Astrocyte (in vitro differentiated cells and primary cell): Measurements from ENCODE around the gene BSCL2. TPM values are rescaled to one million over a fixed set of nuclear protein-coding genes. Genes with fewer than 3 reads are reported as not detected.
"Not testable (repeated sequence)": the region's sequence is repeated elsewhere in the genome, so short reads cannot be mapped to it uniquely, and the experiment has no call there.

Experiments used
- DNase-seq: peaks from one replicate; pipeline ENCODE4 v3.0.0-alpha.2; 2010; ENCODE audit warnings: low read depth
- FAIRE-seq: peaks from 2 replicates; lab custom pipeline; 2011; peaks lifted over from hg19 to GRCh38; lab: Jason Lieb, UNC
- H2AFZ ChIP-seq: 2 replicates; pipeline ENCODE4 v1.6.0; 2012; ENCODE audit warnings: low read depth, low read length, inconsistent platforms
- H3K27ac ChIP-seq: 2 replicates; pipeline ENCODE4 v1.5.1; 2011; ENCODE audit warnings: low read depth, low read length, inconsistent platforms
- H3K27me3 ChIP-seq: 2 replicates; pipeline ENCODE4 v1.6.0; 2011; ENCODE audit warnings: low read length, inconsistent platforms; ENCODE audit not compliant: insufficient read depth
- H3K36me3 ChIP-seq: 2 replicates; pipeline ENCODE4 v1.5.1; 2011; ENCODE audit warnings: low read length, inconsistent platforms; ENCODE audit not compliant: insufficient read depth
- H3K4me1 ChIP-seq: 2 replicates; pipeline ENCODE4 v1.5.1; 2011; ENCODE audit warnings: low read length, inconsistent platforms; ENCODE audit not compliant: insufficient read depth
- H3K4me2 ChIP-seq: 2 replicates; pipeline ENCODE4 v1.6.0; 2012; ENCODE audit warnings: low read length, inconsistent platforms
- H3K4me3 ChIP-seq: 2 replicates; pipeline ENCODE4 v1.5.1; 2011; ENCODE audit warnings: low read depth, mild to moderate bottlenecking, low read length, inconsistent platforms; ENCODE audit not compliant: insufficient read depth
- H3K79me2 ChIP-seq: 2 replicates; pipeline ENCODE4 v1.6.0; 2012; ENCODE audit warnings: mild to moderate bottlenecking, low read length, inconsistent platforms; ENCODE audit not compliant: insufficient read depth
- H3K9ac ChIP-seq: 2 replicates; pipeline ENCODE4 v1.6.0; 2012; ENCODE audit warnings: mild to moderate bottlenecking, low read length, inconsistent platforms
- H3K9me3 ChIP-seq: 2 replicates; pipeline ENCODE4 v1.5.1; 2012; ENCODE audit warnings: low read depth, mild to moderate bottlenecking, low read length, inconsistent platforms; ENCODE audit not compliant: insufficient read depth
- H4K20me1 ChIP-seq: 2 replicates; pipeline ENCODE4 v1.6.0; 2012; ENCODE audit warnings: low read length, inconsistent platforms; ENCODE audit not compliant: insufficient read depth
- H3K27ac Mint-ChIP-seq: one replicate; pipeline ENCODE4 v1.8.0; 2021; ENCODE audit warnings: mild to moderate bottlenecking, mixed read lengths; ENCODE audit not compliant: unreplicated experiment
- H3K27me3 Mint-ChIP-seq: one replicate; pipeline ENCODE4 v1.8.0; 2021; ENCODE audit warnings: low read depth, mixed read lengths; ENCODE audit not compliant: unreplicated experiment
- H3K36me3 Mint-ChIP-seq: one replicate; pipeline ENCODE4 v1.8.0; 2021; ENCODE audit warnings: low read depth, mixed read lengths; ENCODE audit not compliant: unreplicated experiment
- H3K4me1 Mint-ChIP-seq: one replicate; pipeline ENCODE4 v1.8.0; 2021; ENCODE audit warnings: low read depth, mixed read lengths; ENCODE audit not compliant: unreplicated experiment
- H3K4me3 Mint-ChIP-seq: one replicate; pipeline ENCODE4 v1.8.0; 2021; ENCODE audit warnings: mild to moderate bottlenecking, moderate library complexity, mixed read lengths; ENCODE audit not compliant: unreplicated experiment
- H3K9me3 Mint-ChIP-seq: one replicate; pipeline ENCODE4 v1.8.0; 2021; ENCODE audit warnings: mild to moderate bottlenecking, mixed read lengths; ENCODE audit not compliant: unreplicated experiment
- EZH2 ChIP-seq: IDR thresholded peaks from 2 replicates; pipeline ENCODE4 v1.6.1; 2012; ENCODE audit warnings: mild to moderate bottlenecking, low read length, inconsistent platforms; ENCODE audit not compliant: insufficient read depth
- total RNA-seq: library from RNA; stranded (reverse); gene quantifications from 2 replicates; pipeline ENCODE4 v1.2.1, GENCODE V29; 2021
- TF ChIP-seq, protein P1 (sequence below): IDR thresholded peaks from 2 replicates; pipeline ENCODE4 v1.5.1; 2011; ENCODE audit warnings: low read depth, mild to moderate bottlenecking, inconsistent platforms, low read length, moderate library complexity; ENCODE audit not compliant: insufficient read depth

Gene BSCL2
- total RNA-seq, 1 donor from 2014 or later, result 51.1 TPM

DNA sequence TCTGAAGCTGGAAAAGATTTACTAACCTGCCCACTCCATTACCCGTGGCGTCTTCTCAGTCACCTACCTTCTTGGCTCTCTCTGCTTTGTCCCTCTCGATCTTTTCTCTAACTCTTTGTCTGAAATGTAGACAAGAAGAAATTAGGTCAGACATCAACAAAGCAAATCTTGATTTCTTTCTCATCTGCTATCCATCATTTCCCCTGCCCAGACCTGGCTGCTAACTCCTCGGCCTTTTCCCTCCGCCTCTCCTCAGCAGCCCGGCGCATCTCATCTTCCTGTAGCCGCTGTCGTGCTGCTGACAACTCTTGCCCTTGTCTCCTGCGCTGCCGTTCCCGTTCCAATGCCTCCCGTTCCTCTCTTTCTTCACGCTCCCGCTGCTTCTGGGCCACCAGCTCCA, 29.5 kb downstream of the BSCL2 start:
- Mint-ChIP-seq H3K27me3 (no peaks in the 10 kb centered on the region), H3K4me3 (peak overlapping the region; percentile 88), H3K4me1 (peaks cover 15% of the 10 kb centered on the region), H3K36me3 (peaks cover 5% of the 10 kb centered on the region), H3K9me3 (no peaks in the 10 kb centered on the region), H3K27ac (peak overlapping the region; percentile 36)
- Histone ChIP-seq H3K79me2 (peaks cover 45% of the 10 kb centered on the region), H3K4me3 (peak overlapping the region; percentile 91), H2AFZ (no peak overlapping the region), H3K9me3 (no peaks in the 10 kb centered on the region), H3K4me1 (peaks cover 18% of the 10 kb centered on the region), H4K20me1 (peaks cover 4% of the 10 kb centered on the region), H3K27me3 (no peaks in the 10 kb centered on the region), H3K27ac (no peak overlapping the region), H3K36me3 (peaks cover 11% of the 10 kb centered on the region), H3K4me2 (peak overlapping the region; percentile 88), H3K9ac (peak overlapping the region; percentile 97)
- TF ChIP-seq, protein P1, sequence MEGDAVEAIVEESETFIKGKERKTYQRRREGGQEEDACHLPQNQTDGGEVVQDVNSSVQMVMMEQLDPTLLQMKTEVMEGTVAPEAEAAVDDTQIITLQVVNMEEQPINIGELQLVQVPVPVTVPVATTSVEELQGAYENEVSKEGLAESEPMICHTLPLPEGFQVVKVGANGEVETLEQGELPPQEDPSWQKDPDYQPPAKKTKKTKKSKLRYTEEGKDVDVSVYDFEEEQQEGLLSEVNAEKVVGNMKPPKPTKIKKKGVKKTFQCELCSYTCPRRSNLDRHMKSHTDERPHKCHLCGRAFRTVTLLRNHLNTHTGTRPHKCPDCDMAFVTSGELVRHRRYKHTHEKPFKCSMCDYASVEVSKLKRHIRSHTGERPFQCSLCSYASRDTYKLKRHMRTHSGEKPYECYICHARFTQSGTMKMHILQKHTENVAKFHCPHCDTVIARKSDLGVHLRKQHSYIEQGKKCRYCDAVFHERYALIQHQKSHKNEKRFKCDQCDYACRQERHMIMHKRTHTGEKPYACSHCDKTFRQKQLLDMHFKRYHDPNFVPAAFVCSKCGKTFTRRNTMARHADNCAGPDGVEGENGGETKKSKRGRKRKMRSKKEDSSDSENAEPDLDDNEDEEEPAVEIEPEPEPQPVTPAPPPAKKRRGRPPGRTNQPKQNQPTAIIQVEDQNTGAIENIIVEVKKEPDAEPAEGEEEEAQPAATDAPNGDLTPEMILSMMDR, result no peak
- TF ChIP-seq EZH2, result no peak
- FAIRE-seq (no peak), DNase-seq (no peak)

DNA sequence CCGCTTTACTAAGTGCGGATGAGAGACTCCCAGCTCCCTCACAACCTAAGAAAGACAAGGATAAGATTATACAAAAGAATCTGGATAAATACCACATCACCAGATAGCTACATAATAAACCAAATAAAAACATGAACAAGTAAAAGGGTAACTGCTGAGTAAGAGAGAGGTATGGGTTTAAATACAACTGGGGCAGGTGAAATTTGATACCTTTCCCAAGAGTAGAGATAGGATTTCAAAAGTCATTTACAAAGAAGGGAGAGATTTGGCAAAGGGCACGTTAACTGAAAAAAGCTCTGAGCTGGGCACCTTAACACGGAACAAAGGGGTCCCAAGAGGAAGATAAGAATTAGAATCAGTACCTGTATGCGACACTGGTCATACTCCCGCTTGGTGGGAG, 30.1 kb downstream of the BSCL2 start:
- Mint-ChIP-seq H3K27ac (peak overlapping the region; percentile 22), H3K36me3 (peaks cover 5% of the 10 kb centered on the region), H3K4me3 (peak overlapping the region; percentile 88), H3K9me3 (no peaks in the 10 kb centered on the region), H3K4me1 (peaks cover 15% of the 10 kb centered on the region), H3K27me3 (no peaks in the 10 kb centered on the region)
- Histone ChIP-seq H3K27ac (no peak overlapping the region), H2AFZ (no peak overlapping the region), H3K4me1 (peaks cover 18% of the 10 kb centered on the region), H4K20me1 (peaks cover 4% of the 10 kb centered on the region), H3K79me2 (peaks cover 51% of the 10 kb centered on the region), H3K9me3 (no peaks in the 10 kb centered on the region), H3K4me2 (no peak overlapping the region), H3K4me3 (no peak overlapping the region), H3K9ac (peak overlapping the region; percentile 97), H3K36me3 (peaks cover 11% of the 10 kb centered on the region), H3K27me3 (no peaks in the 10 kb centered on the region)
- TF ChIP-seq, protein P1, result no peak
- no peak for TF ChIP-seq EZH2
- no peak for FAIRE-seq
- DNase-seq, result no peak

DNA sequence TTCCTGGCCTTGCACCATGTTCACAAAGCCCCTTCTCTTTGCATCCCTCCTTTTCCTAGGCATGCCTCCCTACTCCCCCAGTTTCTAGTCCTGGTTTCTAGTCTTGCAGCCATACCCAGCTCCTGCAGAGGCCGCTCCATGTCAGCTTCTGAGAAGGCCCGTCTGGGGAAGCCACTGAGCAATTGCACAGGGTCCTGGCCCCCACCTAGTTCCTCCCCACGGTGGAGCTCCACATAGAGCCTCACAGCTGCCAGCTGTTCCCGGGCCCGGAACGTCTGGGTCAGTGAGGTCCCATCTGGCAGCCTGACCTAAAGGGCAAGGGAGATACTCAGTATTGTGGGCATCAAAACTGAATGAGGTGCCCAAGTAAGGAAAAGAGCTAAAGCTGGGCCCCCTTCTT, 30.5 kb downstream of the BSCL2 start:
- Histone ChIP-seq H3K4me3 (no peak overlapping the region), H3K4me2 (no peak overlapping the region), H2AFZ (no peak overlapping the region), H4K20me1 (peaks cover 4% of the 10 kb centered on the region), H3K27me3 (no peaks in the 10 kb centered on the region), H3K9ac (no peak overlapping the region), H3K9me3 (no peaks in the 10 kb centered on the region), H3K4me1 (peaks cover 18% of the 10 kb centered on the region), H3K27ac (no peak overlapping the region), H3K36me3 (peaks cover 11% of the 10 kb centered on the region), H3K79me2 (peaks cover 55% of the 10 kb centered on the region)
- Mint-ChIP-seq H3K4me3 (no peak overlapping the region), H3K4me1 (peaks cover 15% of the 10 kb centered on the region), H3K27me3 (no peaks in the 10 kb centered on the region), H3K27ac (no peak overlapping the region), H3K9me3 (no peaks in the 10 kb centered on the region), H3K36me3 (peaks cover 5% of the 10 kb centered on the region)
- no peak for TF ChIP-seq EZH2
- TF ChIP-seq, protein P1, result no peak
- no peak for FAIRE-seq
- DNase-seq, result no peak

DNA sequence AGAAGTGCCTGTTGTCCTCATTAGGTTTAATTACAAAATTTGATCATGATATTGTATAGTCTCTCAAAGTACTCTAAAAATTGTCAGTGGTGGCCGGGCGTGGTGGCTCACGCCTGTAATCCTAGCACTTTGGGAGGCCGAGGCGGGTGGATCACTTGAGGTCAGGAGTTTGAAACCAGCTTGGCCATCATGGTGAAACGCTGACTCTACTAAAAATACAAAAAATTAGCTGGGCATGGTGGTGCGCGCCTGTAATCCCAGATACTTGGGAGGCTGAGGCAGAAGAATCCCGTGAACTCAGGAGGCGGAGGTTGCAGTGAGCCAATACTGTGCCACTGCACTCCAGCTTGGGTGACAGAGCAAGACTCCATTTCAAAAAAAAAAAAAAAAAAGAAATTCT, 31.8 kb downstream of the BSCL2 start:
- not testable (repeated sequence) for FAIRE-seq, H3K27me3 ChIP-seq, H3K4me3 Mint-ChIP-seq, H3K9me3 Mint-ChIP-seq, H3K9ac ChIP-seq, H3K9me3 ChIP-seq, H2AFZ ChIP-seq, DNase-seq, H3K36me3 Mint-ChIP-seq, H3K4me3 ChIP-seq, H4K20me1 ChIP-seq, H3K27me3 Mint-ChIP-seq, H3K4me2 ChIP-seq, H3K27ac Mint-ChIP-seq, H3K27ac ChIP-seq
- peaks cover 12% of the 10 kb centered on the region for H3K4me1 Mint-ChIP-seq
- H3K4me1 ChIP-seq, result peaks cover 22% of the 10 kb centered on the region
- peaks cover 11% of the 10 kb centered on the region for H3K36me3 ChIP-seq
- H3K79me2 ChIP-seq, result peaks cover 63% of the 10 kb centered on the region
